ENCODE data around the gene AZU1.

Gene AZU1, protein sequence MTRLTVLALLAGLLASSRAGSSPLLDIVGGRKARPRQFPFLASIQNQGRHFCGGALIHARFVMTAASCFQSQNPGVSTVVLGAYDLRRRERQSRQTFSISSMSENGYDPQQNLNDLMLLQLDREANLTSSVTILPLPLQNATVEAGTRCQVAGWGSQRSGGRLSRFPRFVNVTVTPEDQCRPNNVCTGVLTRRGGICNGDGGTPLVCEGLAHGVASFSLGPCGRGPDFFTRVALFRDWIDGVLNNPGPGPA

GRCh38 chr19:827710-828321 is at the start of gene AZU1:
AZU1 (plus strand) TSS chr19:827837; CDS start chr19:827847, 10 bp downstream.
- DNase-seq, result no peak

- no peak for DNase-seq
These were observed 48.6 kb upstream of the AZU1 start for GRCh38 chr19:778910-779653.

GRCh38 chr19:780935-781334 is 46.7 kb upstream of the AZU1 start:
- no peak for DNase-seq

GRCh38 chr19:781800-782184 is 45.8 kb upstream of the AZU1 start:
- no peak for DNase-seq

- no peak for DNase-seq
These were observed 45.3 kb upstream of the AZU1 start for GRCh38 chr19:782185-782877.

- no peak for DNase-seq
These were observed 44.6 kb upstream of the AZU1 start for GRCh38 chr19:782878-783668.

- no peak for DNase-seq
These were observed 43.1 kb upstream of the AZU1 start for GRCh38 chr19:784541-784940.

GRCh38 chr19:787536-787935 is 40.1 kb upstream of the AZU1 start:
- DNase-seq, result no peak

- no peak for DNase-seq
These were observed 39.0 kb upstream of the AZU1 start for GRCh38 chr19:788686-788982.

DNA sequence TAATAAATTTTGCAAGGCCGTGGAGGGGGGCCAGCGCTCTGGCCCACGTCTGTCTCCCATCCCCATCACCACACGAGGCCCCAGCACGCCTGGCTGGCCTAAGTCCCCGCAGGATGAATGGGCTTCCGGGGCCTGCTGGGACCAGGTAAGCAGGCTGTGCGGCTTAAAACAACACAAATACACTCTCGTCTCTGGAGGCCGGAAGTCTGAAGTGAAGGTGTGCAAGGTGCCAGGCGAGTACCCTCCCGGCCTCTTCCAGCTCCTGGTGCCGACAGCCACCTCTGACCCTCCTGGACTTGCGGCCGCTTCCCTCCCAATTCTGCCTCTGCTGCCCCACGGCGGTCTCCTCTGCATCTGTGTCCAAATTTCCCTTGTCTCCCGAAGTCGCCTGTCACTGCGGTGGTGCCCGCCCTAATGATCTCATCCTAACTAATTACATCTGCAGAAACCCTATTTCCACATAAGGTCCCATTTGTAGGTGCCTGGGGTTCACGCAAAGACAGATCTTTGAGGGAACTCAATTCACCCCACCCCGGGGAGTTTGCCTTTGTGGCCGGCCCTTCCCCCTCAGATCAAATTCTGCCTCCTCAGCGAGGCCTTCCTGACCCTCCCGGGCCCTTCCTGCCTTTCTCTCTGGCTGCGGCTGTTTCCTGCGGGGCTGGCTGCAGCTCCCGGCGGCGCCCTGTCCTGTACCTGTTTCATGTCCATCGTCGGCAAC is 38.5 kb upstream of the AZU1 start:
- no peak for DNase-seq

- no peak for DNase-seq
These were observed 38.0 kb upstream of the AZU1 start for GRCh38 chr19:789701-790060.

DNA sequence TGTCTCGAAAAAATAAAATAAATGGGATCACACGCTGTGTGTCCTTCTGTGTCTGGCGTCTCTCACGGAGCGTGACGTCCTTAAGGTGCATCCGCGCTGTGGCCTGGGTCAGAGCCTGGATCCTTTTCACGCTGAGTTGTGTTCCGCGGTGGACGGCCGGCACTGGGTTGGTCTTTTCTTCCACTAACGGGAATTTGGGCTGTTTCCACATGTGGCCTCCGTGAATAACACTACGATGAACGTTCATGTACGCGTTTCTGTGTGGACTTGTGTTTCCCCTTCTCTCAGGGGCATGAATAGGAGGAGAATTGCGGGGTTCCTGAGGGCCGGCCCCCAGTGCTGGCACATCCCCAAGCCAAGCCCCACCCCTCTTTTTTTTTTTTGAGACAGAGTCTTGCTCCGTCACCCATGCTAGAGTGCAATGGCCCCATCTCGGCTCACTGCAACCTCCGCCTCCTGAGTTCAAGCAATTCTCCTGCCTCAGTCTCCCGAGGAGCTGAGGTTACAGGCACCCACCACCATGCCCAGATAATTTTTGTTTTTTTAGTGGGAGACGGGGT is 36.5 kb upstream of the AZU1 start:
- DNase-seq, result no peak

GRCh38 chr19:791567-792305 is 35.9 kb upstream of the AZU1 start:
- no peak for DNase-seq

GRCh38 chr19:792306-792885 is 35.2 kb upstream of the AZU1 start:
- DNase-seq, result no peak

DNA sequence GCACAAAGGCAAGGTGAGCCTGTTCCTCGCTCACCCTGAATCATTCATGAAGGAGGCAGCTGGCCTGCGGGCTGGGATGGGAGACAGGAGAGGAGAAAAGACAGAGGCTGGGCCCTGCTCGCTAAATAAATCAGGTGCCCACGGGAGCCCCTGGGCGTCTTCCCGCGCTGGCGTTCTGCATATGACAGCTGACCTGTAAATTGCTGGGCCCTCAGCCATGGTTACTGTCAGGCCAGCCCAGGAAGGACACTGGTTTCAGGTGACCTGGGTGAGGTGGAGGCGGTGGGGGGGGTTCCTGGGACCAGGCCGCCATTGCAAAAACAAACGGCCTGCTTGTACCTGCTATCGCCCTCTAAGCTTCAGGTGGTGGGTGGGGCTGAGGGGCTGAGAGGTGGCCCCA is 33.8 kb upstream of the AZU1 start:
- no peak for DNase-seq

DNA sequence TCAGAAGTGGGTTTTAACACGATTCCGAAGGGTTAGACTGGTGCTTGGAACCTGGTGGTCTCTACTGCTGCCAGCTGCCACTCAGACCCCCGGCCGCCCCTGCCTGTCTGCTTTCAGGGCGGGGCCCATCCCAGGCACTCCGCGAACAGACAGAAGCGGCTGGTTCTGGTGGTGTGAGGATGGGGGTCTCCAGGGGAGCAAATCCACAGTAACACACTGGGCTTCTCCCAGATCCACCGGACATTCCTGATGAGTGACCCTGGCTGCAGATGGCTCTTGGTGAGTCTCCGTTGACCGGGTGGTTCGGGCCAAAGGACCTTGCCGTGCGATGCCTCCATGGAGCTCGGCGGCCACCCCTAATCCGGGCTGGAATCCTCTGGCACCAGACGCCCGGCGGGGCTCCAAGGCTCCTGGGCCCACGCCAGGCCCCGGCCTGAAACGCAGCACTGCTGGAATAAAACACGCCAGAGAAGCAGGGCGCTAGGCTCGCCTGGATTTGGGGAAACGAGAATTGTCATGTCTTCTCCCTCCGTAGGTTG is 32.5 kb upstream of the AZU1 start:
- DNase-seq, result no peak

DNA sequence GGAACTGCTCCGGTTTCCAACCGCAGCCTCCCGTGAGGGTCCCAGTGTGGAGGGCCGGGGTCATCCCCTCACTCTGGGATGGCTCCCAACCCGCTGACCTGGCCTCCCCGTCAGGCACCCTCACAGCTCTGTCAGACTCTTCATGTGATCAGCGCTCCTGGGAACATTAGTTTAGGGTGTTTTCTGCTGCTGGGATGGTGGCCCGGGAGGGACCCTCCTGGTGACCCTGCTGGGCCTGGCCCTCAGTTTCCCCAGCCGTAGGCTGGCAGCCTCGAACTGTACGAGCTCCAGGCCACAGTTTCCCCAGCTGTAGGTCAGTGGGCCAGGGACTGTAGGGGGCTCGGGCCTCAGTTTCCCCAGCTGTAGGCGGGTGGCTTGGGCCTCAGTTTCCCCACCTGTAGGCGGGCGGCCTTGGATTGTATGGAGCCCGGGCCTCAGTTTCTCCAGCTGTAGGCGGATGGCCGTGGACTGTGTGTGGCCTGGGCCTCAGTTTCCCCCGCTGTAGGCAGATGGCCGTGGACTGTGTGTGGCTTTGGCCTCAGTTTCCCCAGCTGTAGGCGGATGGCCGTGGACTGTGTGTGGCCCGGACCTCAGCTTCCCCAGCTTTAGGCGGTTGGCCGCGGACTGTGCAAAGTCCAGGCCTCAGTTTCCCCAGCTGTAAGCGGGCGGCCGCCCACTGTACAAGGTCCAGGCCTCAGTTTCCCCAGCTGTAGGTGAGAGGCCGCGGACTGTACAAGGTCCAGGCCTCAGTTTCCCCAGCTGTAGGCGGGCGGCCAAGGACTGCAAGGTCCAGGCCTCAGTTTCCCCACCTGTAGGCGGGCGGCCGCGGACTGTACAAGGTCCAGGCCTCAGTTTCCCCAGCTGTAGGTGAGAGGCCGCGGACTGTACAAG is 31.7 kb upstream of the AZU1 start:
- DNase-seq, result no peak

- DNase-seq, result peak; percentile 99
These were observed 30.7 kb upstream of the AZU1 start, which contains the start of gene PTBP1 for GRCh38 chr19:796692-797527. PTBP1 (plus strand) TSS chr19:797452; CDS start chr19:797498, 46 bp downstream.

Data from activated gamma-delta T cell treated with Interleukin-2 at 50 U/mL for 16 hours (primary cell).